GM18909 (cell line): Measurements from ENCODE around the gene RPS6KA2.

Experiments
- ATAC-seq: cut with Tn5 transposase; IDR thresholded peaks from one replicate; pipeline ENCODE4 v1.9.1; 2021; ENCODE audit warnings: mild to moderate bottlenecking; ENCODE audit not compliant: unreplicated experiment, poor library complexity

RPS6KA2 gene

DNA sequence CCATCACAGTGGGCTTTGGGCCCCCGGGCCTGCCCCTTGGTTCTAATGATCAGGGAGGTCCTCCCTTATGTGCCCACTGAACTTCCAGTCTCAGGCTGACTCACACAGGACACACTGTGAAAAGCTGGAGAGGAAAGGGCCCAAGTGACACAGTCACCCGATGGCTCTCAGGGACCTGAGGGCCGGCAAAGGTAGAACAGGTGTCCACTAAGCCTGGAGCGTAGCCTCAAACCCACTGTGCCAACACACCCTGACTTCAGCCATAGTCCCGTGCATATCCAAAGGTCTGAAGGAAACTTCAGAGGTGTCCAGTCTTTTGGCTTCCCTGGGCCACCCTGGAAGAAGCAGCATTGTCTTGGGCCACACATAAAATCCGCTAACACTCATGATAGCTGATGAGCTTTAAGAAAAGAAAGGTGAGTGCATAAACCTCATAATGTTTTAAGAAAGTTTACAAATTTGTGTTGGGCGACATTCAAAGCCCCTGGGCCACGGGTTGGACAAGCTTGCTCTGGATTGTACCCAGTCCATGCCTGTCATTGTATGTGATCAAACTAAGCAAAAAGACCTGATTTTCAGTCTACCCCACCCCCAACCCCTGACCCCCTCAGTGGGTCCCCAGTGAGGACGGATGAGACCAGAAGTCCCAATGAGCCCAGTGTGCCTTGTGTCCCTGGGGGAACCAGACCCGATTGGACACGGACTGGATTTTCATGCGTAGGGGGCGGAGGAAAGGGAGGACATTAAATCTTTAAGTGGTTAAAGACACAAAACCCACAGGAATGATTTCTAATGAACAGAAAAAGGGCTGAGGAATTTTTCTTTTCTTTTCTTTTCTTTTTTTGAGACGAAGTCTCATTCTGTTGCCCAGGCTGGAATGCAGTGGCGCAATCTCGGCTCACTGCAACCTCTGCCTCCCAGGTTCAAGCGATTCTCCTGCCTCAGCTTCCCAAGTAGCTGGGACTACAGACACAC, 46.7 kb downstream of the RPS6KA2 start:
- ATAC-seq = no peak

DNA sequence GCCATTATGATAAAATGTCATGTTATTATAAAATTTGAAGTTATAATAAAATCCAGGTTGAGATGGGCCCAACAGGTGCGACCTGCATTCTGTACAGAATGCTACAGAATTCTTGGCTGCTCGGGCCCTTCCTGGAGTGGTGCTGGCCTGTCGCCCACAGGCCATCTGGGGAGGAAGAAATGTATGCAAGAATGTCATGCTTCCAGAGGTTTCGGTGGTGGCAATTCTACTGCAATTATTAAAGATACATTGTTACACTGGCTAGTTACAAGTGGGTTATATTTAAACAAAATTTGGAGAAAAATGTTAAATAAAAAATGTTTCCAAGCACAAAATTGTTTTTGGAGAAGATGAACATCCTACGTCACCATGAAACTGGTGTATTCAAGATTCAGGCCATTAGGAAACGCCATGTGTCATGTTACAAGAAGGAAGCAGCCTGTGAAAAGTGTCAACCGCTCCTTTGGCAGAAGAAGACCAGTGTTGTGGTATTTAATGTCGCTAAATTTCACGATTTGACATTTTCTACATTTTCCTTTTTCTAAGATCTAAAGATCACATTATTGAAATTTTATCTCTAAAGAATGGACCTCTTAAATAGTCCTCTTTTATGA, 47.7 kb downstream of the RPS6KA2 start:
- no peak for ATAC-seq

DNA sequence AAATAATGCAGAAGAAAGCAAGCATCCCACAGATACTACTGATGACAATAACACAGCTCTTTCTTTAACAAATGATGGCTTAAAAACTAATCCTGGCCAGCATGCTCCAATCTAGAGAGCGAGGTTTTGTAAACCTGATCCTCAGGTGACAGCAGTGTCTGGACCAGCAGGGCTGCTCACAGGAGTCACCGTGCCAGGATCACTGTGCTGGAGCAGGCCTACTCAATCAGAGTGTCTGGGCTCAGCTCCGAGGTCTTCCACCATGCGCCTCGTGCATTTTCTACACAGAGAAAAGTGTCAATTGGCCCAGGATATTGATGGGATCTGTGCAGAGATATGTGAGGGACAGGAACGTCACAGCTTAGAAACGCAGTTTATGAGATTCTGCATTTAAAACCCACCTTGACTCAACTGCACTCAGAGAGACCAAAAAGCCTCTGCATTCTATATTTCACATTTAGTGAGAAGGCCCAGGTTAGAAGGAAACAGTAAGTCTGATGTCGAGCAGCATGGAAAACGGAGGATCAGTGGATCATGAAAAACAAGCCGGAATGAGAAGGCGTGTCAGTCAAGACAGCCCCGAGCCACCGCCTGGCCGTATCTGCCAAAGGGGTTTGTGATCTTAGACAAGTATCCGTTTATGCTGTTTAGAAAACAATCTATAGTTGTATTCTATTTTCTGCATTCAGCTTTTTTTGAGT, 48.4 kb downstream of the RPS6KA2 start:
- no peak for ATAC-seq

DNA sequence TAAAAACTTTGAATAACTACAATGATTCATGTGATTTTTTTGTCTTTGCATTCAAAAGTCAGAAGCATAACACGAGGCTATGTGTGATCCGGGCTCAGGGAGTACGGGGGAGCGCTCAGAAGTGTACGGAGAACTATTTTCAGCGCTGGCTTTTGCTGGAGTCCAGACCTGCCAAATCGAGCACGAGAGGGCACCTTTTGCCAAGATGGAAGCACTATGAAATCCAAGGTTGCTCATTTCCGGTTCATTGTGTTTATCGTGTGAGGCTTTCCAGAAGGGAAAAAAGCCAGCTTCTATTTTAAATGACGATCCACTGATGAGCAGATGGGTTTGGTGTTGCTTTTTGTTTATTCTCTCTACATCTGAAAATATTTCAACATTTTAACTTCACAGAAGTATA, 51.8 kb downstream of the RPS6KA2 start:
- ATAC-seq = no peak

DNA sequence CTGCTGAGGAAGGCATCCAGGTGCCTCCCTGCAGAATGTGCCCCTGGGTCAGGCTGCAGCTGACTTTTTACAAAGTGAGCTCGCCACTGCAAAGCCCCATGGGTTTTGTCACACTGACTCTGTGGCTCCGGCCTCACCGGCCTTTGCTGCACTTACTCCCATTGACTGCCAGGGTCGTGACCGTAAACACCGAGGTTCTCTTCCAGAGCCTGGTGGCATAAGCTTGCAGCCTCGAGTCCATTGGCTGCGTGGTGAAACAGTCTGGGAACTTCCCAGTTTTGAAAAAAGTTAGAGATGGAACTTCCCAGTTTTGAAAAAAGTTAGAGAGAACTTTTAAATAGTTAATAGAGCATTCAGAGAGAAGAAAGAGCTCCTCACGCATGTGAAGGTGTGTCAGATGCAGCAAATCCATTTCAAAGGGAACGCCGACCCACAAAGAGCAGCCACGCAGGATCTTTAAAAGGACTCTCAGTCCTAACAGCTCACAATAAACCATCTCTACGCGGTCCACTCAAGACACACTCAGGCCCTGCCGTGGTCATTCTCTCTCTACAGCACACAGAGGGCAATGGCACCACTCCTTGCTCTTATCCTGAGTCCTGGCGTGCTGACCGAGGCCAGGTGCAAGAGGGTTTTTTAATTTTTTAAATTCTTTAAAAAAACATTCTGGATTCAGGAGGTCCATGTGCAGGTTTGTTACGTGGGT, 53.4 kb downstream of the RPS6KA2 start:
- ATAC-seq = no peak

DNA sequence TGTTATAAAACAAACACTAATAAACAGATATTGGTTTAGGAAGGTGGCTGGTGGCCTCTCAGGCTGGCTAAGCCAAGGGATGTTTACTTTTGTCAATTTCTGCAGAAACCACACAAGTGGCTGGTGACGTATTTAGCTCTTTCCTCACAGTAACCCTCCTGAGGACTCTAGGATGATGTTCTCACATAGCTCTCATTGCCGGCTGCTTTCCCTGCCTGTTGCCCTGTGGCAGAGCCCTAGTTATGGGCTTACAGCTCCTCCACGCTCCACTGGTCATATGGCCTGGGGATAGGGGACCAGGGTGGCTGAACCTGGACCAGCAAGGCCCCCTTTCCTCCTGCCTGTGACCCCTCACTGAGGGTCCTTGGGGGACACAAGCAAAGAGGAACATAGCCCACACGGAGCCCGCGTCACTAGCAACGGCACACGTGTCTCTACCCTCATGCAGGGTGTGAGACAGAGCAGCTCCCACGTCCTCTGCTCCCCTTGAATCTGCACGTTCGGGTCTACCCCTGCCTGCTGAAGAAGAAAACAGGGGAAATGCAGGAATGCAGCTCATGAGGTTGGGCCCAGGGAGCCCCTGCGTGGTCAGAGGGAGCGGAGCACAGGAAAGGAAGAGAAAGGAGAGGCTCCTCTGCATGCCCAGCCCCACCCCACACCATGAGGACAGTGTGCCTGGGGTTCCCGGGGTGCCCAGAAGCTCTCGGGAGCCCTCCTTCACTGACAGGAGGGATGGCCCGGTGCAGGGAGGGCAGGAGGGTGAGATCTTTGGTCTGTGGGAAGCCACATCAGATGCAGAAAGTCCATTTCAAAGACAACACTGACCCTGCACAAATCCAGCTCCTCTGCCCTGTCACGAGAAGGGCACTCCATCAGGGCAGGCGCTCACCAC, 54.4 kb downstream of the RPS6KA2 start:
- ATAC-seq = no peak

DNA sequence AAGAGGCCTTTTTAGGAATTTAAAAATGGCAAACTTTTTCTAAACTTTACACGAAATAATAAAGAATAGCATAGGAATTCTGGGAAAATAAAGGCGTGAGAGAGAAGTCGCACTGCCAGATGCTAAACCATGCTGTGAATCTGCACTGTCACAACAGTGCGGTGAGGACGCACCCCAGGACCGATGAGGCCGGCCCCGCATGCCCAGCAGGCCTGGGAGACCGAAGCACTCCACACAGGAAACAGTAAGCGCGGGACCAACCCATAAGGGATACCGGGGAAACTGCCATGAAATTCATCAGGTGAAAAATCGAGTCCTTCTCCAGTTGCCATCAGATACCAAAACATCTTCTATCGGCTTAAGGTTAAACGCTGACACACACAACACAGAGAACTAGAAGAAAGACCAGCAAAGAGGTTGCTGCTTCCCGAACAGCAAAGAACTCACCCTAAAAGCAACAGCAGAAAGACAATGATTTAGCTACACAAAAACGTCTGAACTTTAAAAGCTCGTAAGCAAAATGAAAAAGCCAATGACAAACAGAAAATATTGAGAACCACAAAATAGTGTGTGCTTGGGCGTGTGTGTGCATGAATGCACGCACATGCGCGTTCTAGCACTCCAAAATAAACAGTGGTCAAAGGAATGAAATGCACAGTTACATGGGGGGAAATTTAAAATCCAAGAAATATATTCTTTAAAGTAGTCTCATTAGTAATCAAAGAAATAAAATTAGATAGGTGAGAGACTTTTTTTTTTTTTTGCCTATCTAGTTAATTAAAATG, 55.9 kb downstream of the RPS6KA2 start:
- no peak for ATAC-seq

DNA sequence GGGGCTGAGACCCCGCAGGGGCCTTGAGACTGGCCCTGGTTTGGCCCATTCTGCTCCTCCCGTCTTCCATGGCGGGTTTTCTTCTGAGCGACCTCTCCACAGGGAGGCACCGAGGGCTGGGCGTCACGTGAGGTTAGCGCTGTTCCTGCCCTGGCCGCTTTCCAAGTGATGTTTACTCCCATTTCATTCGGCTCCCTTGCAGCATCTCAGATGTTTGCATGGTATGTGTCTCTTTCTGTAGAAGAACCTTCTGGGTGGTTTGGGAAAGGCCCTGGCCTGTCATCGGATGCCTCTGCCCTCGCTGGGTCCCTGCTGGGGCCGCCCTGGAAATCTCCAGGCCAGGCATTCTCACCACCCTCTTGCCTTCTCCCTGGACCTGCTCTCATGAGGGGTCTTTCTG, 57.8 kb downstream of the RPS6KA2 start:
- no peak for ATAC-seq

DNA sequence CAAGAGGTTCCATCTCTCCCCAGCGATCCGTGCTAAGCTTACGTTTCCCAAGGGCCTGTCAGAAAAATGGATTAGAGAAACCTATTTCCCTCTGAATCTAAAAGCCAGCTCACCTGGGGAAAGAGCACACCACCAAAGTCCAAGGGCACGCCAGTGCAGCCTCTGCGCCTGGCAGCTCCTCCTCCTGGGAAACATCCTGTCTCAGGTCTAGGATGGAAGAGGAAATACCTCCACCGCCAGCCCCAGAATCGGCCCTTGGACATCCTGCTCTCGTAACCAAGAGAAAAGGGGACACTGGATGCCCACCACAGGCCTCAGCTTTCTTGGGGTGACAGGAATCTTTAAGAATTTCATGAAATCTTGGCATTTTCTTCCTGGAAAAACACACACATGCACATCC, 59.2 kb downstream of the RPS6KA2 start:
- ATAC-seq = no peak

DNA sequence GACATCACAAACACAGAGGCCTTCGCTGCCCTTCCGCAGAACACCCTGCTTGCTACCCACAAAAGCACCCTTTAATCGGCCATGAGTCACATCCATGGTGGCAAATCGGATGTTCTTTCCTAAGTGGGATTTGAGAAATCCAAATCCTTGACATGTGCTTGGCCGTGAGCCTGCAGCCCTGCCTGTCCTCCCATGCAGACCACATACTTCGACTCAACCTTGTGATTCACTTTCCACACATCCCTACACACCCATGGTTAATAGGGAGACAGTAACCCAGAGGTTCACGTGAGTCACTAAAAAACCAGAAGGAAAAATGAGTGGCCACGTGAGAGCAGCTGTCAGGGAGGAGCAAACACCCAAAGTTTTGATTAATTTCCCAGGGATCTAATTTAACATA, 59.9 kb downstream of the RPS6KA2 start:
- no peak for ATAC-seq

DNA sequence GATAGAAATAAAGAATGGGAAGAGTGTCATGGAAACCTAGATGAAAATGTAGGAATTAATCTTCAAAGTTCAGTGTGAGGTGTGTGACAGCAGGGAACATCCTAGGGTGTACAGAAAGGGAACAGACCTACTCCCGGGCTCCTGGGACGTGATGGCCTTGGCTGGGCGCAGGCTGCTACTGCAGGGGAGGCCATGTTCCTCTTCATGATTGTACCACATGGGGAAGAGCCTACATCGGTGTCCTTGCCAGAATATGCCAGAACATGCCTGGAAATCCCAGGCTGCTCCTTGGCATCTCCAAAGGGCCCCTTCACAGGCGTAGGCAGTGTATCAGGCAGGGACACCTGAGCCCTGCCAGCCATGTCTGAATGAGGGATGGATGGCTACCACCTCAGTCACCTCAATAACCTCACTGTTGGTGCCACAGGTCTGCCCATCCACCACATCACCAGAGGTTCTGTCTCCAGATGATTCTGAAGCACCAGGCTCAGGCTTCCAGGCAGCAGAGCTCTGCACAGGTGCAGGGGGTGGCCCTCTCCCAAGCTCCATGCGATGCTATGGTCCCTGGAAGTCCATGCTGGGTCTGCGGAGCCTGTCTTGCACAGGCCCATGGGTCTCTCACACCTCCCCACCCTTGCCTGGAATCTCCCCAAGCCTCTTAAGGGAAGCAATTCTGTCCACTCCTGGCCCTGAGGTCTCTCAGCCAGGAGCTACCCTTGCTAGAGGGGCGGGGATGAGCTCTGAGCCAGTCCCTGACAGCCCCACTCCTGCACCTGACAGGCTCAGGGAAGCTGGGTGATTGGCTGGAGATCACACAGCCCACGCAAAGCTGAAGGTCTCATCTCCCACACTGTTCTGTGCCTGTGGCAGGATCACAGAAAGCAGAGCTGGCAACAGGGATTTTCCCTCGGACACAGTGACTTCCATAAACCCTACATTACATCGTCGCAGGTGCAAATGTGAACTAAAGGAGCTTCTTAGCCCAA, 60.7 kb downstream of the RPS6KA2 start:
- ATAC-seq = no peak

DNA sequence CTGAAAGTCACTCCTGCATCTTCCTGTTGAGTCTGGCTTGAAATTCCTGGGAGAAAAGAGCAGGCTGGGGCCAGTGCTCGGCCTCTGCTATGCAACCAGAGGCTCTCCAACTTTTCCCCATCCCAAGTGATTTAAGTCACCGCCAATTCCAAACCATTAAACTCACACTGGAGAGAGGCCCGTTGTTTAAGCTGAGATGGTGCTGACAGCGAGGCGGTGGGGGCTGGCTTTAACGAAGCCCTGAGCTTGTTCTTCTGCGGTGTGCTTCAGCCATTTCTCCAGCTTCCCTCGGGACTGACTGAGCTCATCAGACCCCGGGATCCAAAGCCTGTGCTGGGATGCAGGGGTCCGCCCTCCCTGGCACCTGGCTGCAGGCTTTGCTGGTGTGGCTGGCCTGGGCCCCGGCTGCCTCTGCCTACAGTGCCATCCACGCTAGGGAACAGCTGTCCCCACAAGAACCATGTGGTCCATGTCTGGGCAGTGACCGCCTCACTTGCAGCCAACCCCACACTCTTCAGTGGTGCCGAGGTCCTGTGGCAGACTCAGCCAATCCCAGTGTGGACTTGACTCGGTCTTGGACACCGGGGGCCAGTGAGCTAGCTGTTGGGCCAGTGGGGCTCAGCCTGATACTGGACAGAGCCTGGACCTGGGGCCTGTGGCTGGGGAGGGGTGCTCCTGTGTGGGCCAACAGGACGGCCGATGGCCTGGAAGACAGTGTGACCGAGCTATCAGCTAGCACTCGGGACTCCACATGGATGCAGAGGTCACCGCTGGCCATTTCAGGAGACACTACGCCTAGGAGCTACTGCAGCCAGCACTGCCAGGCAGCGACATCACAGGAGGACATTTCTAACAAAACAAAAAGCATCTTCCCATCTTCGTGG, 61.7 kb downstream of the RPS6KA2 start:
- no peak for ATAC-seq

DNA sequence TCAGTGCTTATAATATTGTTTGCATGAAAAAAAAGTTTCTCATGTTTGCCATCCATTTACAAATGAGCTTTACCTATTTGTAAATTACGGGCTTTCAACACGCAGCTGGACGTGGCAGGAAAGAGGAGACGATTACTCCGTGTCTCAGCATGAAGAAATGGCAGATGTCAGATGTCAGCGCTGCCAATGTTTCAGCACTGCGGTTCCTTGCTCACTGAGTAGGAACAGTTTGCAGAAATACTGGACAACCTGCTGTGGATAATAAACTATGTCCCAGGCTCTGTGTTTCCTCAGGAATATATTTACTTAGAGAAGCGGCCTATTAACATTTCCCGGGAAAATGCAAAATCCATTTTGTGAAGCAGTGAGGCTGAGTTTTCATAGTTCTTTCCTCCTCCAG, 63.2 kb downstream of the RPS6KA2 start:
- no peak for ATAC-seq

DNA sequence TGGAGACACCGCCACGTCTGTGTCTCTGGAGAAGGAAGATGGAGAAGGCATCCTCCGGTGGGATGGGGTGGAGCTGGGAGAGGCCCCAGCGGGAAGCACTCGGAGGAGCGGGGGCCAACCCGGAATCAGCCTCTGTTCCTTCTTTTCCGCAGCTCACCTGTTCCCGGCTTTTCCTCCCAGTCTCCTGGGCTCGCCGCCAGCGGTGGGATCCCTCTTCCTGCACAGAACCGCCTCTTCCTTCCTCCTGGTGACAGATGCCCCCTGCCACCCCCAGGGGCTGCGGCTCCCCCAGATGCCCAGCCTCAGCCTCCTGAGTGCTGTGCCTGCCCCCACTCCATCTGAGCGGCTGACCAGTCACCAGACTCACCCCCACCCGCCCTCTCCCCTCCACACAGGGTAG, 63.9 kb downstream of the RPS6KA2 start:
- ATAC-seq = no peak

DNA sequence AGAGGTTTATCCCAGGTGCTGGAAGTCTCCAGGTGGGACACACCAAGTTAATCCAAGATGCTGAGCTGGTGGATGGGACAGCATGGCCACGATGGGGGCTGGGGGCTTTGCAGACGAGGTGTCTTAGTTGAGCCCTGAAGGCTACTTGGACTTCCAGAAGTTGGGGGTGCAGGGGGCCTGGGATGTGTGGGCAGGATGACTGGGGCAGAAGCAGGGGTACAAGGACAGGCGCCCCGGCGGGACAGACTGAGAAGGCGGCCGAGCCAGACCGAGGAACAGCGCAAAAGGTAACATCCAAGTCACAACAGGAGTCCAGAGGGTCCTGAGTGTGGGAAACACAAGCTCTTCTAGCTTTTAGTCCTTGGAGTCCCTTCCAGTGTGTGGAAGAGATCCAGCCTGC, 64.3 kb downstream of the RPS6KA2 start:
- ATAC-seq = no peak

DNA sequence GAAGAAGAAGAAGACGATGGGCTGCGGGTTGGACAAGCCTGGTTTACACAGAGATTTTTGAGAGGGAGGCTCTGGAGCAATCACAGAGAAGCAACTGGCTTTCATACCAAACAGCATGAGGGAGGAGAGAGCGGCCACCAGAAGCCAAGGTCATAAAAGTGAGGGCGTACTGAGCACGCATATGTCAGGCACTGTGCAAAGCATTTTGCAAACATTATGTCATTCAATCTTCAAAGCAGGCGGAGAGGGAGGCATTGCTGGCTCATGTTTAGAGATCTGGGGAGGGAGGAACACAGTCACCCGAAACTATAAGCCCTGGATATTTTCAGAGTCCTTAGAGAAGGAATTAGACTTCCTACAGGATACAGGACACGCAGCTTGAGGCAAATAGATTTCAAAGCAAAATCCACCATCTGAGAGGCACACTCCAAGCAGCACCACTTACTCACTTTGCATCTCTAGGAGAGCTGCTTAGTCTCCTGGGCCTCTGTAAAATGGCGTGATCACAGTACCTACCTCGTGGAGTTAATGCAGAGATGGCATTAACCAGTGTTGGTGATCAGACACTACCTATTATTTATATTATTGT, 65.2 kb downstream of the RPS6KA2 start:
- ATAC-seq = no peak
